ENCODE data around the gene TBXAS1. TPM values are rescaled to one million over a fixed set of nuclear protein-coding genes. Genes with fewer than 3 reads are reported as not detected.

Gene TBXAS1
- total and polyA plus RNA-seq, 4 donors = 4.1 to 22.4 (median 12.2) TPM

DNA sequence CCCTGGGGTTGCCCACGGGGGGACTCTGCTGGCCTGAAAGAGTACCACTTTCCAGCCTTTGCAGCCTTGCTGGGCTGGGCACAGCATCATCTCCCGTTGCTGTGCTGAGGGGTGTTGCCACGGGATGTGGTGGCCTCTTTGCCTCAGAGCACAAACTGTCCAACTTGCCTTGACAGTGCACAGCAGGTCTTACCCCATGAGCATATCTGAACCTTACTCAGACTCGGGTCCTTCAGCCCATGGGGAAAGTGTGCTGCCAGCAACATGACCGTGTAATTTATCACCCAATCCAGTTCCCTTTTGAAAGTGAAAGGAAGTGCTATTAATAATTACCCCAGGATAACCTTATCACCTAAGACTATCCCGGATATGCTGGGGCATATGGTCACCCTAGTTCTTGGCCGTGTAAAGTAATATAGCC lies 46.8 kb downstream of the TBXAS1 start:
- H3K36me3 ChIP-seq (ENCODE audit: control insufficient read depth in 4 of 4, insufficient read depth in 3 of 4, low read depth in 1 of 4, low read length in 3 of 4) = no peaks in the 10 kb centered on the region

DNA sequence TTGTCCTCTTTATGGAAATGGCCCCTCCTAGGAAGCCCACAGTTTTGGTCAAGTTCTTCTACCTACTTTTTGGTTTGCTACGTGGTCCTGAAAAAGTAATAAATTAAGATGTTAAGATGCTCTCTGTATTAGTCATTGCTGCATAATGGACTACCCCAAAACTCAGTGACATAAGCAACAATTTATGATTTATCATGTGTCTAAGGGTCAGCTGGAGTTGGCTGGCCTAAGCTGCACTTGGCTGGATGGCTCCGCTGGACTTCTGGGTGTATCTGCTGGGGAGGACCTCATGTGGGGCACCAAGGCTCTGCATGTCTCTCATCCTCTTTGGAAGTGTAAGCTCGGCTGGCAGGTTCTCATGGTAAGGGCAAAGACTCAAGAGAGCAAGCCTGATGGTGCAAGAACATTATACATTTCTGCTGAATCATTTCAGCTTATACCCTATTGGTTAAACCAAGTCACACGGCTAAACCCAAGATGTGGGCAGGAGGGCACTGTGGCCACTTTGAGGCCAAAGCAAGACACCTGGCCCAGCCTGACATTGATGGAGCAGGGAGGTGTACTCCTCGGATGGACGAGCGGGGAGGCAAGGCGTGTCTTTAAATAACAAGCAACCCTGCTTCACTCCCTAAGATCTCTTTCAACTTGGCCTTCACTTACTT lies 47.7 kb downstream of the TBXAS1 start:
- no peak overlapping the region for H3K27ac ChIP-seq (ENCODE audit: low read depth in 1 of 2, low read length in 2 of 2)
- TF ChIP-seq FOXA2 (IDR thresholded peaks at IDR 0.05) = no peak
- TF ChIP-seq HNF4A (conservative IDR thresholded peaks at IDR 0.05) = no peak
- TF ChIP-seq RAD21 (IDR thresholded peaks at IDR 0.05) = no peak
- no peak for TF ChIP-seq NR2F2 (IDR thresholded peaks at IDR 0.05)
- no peak for TF ChIP-seq YY1 (IDR thresholded peaks at IDR 0.05)
- TF ChIP-seq, protein P1, sequence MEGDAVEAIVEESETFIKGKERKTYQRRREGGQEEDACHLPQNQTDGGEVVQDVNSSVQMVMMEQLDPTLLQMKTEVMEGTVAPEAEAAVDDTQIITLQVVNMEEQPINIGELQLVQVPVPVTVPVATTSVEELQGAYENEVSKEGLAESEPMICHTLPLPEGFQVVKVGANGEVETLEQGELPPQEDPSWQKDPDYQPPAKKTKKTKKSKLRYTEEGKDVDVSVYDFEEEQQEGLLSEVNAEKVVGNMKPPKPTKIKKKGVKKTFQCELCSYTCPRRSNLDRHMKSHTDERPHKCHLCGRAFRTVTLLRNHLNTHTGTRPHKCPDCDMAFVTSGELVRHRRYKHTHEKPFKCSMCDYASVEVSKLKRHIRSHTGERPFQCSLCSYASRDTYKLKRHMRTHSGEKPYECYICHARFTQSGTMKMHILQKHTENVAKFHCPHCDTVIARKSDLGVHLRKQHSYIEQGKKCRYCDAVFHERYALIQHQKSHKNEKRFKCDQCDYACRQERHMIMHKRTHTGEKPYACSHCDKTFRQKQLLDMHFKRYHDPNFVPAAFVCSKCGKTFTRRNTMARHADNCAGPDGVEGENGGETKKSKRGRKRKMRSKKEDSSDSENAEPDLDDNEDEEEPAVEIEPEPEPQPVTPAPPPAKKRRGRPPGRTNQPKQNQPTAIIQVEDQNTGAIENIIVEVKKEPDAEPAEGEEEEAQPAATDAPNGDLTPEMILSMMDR (IDR thresholded peaks at IDR 0.05; ENCODE audit: low read depth, low read length, missing input control) = no peak
- TF ChIP-seq JUND (IDR thresholded peaks at IDR 0.05) = no peak
- TF ChIP-seq FOXA1 (IDR thresholded peaks at IDR 0.05) = no peak
- TF ChIP-seq, protein P2, sequence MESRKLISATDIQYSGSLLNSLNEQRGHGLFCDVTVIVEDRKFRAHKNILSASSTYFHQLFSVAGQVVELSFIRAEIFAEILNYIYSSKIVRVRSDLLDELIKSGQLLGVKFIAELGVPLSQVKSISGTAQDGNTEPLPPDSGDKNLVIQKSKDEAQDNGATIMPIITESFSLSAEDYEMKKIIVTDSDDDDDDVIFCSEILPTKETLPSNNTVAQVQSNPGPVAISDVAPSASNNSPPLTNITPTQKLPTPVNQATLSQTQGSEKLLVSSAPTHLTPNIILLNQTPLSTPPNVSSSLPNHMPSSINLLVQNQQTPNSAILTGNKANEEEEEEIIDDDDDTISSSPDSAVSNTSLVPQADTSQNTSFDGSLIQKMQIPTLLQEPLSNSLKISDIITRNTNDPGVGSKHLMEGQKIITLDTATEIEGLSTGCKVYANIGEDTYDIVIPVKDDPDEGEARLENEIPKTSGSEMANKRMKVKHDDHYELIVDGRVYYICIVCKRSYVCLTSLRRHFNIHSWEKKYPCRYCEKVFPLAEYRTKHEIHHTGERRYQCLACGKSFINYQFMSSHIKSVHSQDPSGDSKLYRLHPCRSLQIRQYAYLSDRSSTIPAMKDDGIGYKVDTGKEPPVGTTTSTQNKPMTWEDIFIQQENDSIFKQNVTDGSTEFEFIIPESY (IDR thresholded peaks at IDR 0.05) = no peak
- 95% methylated on average over 8 of the region's 8 CpGs for WGBS
- DNase-seq (ENCODE audit: low spot score) = no peak
- no peak overlapping the region for H3K4me3 ChIP-seq (ENCODE audit: low read depth in 1 of 3, low read length in 3 of 3)
- H3K4me1 ChIP-seq (ENCODE audit: control insufficient read depth in 4 of 4, insufficient read depth in 4 of 4, low read length in 3 of 4) = peaks cover 0 to 9% (median 3%) of the 10 kb centered on the region in 4 donors
- no peaks in the 10 kb centered on the region for H3K9me3 ChIP-seq (ENCODE audit: control insufficient read depth in 4 of 4, low read length in 3 of 4)
- H3K36me3 ChIP-seq (ENCODE audit: control insufficient read depth in 4 of 4, insufficient read depth in 3 of 4, low read depth in 1 of 4, low read length in 3 of 4) = no peaks in the 10 kb centered on the region
- H3K27me3 ChIP-seq (ENCODE audit: control insufficient read depth in 4 of 4, insufficient read depth in 4 of 4, low read length in 3 of 4) = no peaks in the 10 kb centered on the region
- H3K9ac ChIP-seq (ENCODE audit: low read depth in 1 of 2, low read length in 2 of 2) = no peak overlapping the region

More for the DNA sequence above, 46.8 kb downstream of the TBXAS1 start:
- Histone ChIP-seq H3K4me3 (ENCODE audit: low read depth in 1 of 3, low read length in 3 of 3) (peak overlapping the region in 2 of 3 donors; percentile 6 to 22), H3K27me3 (ENCODE audit: control insufficient read depth in 4 of 4, insufficient read depth in 4 of 4, low read length in 3 of 4) (no peaks in the 10 kb centered on the region), H3K4me1 (ENCODE audit: control insufficient read depth in 4 of 4, insufficient read depth in 4 of 4, low read length in 3 of 4) (peaks cover 0 to 9% (median 3%) of the 10 kb centered on the region in 4 donors), H3K27ac (ENCODE audit: low read depth in 1 of 2, low read length in 2 of 2) (peak overlapping the region; percentile 44 to 46), H3K9me3 (ENCODE audit: control insufficient read depth in 4 of 4, low read length in 3 of 4) (no peaks in the 10 kb centered on the region), H3K9ac (ENCODE audit: low read depth in 1 of 2, low read length in 2 of 2) (no peak overlapping the region)
- WGBS = 30% methylated on average over 7 of the region's 7 CpGs
- TF ChIP-seq HNF4G (IDR thresholded peaks at IDR 0.05) (no peak), TAF1 (conservative IDR thresholded peaks at IDR 0.05) (no peak), NR2F2 (IDR thresholded peaks at IDR 0.05) (peak; percentile 94), SP1 (IDR thresholded peaks at IDR 0.05) (peak; percentile 74), FOXA1 (IDR thresholded peaks at IDR 0.05) (no peak), JUND (IDR thresholded peaks at IDR 0.05) (no peak), YY1 (IDR thresholded peaks at IDR 0.05) (no peak), GABPA (IDR thresholded peaks at IDR 0.05 in 1 of 2, conservative IDR thresholded peaks at IDR 0.05 in 1 of 2) (peak in 1 of 2 donors; percentile 41), HNF4A (conservative IDR thresholded peaks at IDR 0.05) (peak; percentile 28 to 46), RAD21 (IDR thresholded peaks at IDR 0.05) (peak; percentile 23 to 49), RXRA (IDR thresholded peaks at IDR 0.05) (peak; percentile 68 to 72)
- TF ChIP-seq, protein P3, sequence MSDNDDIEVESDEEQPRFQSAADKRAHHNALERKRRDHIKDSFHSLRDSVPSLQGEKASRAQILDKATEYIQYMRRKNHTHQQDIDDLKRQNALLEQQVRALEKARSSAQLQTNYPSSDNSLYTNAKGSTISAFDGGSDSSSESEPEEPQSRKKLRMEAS (IDR thresholded peaks at IDR 0.05) = peak; percentile 53
- TF ChIP-seq, protein P1 (IDR thresholded peaks at IDR 0.05; ENCODE audit: low read depth, low read length, missing input control) = no peak
- DNase-seq (ENCODE audit: low spot score) = no peak

Measured in liver (tissue), 9 donors.